Hindlimb muscle (tissue), 1 donor: ENCODE results near the gene HAPLN1. TPM values are rescaled to one million over a fixed set of nuclear protein-coding genes. Genes with fewer than 3 reads are reported as not detected.

Source experiments
- DNase-seq: peaks from one replicate; pipeline ENCODE4 v3.0.0-alpha.2; 2013
- polyA plus RNA-seq: library from polyadenylated mRNA; unstranded; fragments of 120-200 nt; gene quantifications from one replicate; pipeline ENCODE4 v1.2.1, GENCODE V29; 2013; ENCODE audit not compliant: insufficient read length

The HAPLN1 gene
- polyA plus RNA-seq, 1 donor: 0.41 TPM

DNA sequence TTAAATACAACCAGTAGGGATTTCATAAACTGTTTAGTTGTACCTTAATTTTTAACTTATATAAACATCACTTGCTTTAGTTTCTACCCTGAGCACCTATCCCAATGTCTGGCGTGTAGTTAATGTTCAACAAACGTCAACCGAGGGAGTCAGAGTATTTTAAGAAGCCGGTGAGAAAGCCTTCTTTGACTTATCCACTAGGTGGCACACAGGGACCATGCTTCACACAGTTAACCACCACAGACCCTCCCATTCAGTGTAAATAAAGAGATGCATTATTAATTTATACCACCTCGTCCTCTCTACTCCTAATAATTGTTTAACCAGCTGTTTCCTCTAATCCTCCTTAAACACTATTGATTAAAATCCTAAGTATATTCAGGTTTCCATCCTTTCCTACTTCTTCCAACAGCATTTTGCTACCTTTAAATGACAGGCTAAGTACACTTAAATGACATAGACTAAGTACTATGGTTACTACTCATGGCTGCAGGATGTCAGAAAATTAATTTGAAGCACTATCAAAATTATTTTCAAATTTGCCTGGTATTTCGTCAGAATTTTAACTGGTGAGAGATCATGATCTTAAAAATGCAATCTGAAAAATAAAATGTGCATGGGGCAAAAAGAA lies 2.3 kb downstream of the HAPLN1 start:
- DNase-seq: peak; percentile 56

DNA sequence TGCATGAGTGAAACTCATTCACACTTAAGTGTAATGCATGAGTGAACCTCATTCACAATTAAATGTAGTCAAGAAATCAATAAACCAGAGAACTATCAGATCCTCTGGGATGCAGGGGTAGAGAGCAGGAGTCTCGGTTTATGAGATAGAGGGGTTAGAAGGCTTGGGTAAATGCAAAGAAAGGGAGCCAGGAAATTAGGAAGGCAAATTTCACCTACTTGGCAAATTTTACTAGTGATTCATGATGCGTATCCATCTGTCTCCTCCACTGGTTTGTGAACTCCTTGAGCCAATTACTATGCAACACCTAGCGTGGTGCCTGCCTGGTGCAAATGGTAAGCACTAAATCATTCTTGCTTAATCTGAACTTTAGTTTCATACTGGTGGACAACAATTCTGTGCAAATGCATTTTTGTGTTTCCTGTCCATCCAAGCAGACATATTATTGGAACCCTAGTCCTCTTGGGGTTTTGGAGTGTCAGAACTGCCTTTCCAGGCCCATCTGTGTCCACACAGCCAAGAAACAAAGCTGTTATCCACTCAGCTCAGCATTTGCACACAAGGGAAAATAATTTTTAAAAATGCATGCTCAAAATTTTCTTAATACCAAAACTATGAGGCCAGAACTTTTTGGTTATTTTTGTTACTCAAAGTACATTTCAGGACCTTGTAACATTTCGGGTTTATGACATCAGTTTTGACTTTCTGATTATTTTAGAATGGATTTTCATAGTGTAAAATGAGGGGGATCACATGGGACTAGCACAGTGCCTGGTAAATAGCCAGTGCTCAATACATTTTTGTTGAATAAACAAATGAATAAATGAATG lies 5.2 kb downstream of the HAPLN1 start:
- no peak for DNase-seq

DNA sequence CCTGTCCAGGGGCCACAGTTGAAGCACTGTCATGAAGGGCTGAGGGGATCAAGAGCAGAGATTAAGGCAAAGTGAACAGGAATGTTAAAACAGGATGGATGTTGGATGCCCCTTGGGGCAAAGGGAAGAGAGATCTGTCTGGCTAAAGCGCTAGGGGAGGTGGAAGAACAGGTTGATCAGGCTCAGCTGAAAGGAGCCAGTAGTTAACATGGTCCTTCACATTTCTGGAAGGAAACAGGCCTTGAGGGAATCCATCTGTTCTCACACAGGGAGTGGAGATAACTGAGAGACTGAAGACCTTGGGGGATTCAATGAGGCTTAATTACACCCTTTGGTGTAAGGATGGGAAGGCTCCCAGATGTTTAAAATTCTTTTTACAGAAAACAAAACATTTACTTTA lies 5.8 kb downstream of the HAPLN1 start:
- no peak for DNase-seq

DNA sequence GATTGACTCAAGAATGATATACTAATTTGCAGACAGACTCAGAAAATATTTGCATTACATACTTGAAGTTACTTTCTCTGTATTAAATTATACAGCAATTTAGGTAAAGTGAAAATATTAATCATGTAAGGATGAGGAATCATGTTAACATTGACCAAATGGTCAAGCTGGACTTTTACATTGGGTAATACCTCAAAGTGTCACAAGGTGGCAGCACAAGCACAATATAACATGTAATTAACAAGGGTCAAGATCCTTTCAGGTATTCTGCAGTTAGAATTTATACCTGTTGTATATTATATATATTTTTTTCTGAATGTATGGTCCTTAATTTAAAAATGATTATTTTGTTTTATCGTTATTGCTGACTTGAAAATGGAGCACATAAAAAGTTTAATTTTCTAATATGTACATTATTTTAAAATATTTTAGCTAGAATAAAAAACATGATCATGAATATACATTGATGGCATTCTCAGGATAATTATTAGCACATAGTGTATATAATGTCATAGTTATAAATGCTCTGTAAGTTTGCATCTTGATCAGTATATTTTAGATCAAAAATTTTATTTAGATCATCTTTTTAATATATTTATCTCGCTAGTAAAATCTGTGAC lies 8.6 kb downstream of the HAPLN1 start:
- peak; percentile 19 for DNase-seq

DNA sequence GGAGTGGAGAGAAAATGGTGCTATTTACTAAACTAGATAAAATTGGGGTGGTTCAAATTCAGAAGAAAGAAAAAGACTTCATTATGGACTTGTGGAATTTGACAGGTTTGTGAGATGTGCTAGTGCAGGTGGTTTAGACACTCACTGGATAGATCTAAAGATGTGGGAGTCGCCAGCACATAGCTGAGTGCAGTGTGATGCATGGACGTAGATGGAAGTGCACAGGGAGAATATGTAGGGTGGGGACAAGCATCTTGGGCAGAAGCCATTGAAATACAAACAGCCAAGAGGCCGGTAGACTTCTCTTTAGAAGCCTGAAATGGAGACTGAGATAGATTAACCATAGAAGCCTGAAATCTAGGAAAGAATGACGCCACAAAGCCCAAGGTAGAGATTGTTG lies 10.7 kb downstream of the HAPLN1 start:
- no peak for DNase-seq

DNA sequence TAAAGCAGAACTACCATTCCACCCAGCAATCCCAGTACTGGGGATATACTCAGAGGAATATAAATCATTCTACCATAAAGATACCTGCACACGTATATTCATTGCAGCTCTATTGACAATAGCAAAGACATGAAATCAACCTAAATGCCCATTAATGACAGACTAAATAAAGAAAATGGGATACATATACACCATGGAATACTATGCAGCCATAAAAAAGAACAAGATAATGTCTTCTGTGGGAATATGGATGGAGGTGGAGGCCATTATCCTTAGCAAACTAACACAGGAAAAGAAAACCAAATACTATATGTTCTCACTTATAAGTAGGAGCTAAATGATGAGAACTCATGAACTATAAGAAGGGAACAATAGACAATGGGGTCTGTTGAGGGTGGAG lies 12.5 kb downstream of the HAPLN1 start:
- no peak for DNase-seq

DNA sequence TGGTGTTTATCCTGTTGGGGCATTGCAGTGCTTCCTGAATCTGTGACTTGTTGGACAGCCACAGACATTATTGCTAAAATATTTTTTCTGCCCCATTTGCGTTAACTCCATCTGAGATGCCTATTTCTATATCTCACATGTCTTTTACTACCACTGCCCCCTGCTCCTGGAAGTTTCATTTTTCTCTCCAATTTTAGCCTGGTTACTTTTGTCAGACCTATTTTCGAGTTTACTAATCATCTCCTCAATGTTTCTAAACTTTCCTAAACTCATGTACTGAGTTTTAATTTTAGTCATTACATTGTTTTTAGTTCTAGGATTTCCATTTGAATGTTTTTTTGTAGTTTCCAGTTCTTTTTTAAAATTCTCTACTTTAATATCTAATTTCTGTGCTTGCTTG lies 17.6 kb downstream of the HAPLN1 start:
- DNase-seq: no peak

DNA sequence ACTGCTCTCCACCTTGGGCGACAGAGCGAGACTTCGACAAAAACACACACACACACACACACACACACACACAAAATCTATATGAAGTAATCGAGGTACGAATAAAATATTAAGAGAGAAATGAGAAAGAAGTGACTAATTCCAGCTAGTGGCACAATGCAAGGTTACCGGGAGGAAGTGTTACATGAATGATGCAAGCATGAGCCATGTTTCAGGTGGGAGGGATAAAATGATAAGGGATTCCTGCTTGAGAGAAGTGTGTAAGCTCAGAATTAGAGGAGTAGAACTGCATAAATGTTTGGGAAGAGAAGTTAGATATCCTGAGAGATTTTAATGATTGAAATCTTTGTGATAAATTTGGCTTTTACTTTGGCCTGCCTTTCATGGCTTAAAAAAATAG lies 18.8 kb downstream of the HAPLN1 start:
- no peak for DNase-seq

DNA sequence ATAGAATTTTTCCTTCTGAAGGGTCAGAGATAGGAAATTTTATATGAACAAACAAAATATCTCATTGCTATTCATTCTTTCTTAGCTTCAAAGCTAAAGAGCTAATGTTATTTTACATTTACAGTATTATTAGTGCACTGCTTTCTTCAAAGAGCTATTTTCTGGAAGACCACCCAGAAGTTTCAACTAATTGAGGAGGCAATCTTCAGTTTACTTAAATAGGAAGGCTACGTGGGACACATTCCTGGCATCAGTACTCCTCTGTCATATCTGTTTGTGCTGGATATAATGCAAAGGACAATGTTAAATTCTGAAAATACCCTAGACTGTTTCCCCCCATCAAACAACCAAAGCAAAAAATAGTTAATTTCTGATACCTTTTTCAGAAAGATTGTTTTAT lies 30.8 kb downstream of the HAPLN1 start:
- no peak for DNase-seq

DNA sequence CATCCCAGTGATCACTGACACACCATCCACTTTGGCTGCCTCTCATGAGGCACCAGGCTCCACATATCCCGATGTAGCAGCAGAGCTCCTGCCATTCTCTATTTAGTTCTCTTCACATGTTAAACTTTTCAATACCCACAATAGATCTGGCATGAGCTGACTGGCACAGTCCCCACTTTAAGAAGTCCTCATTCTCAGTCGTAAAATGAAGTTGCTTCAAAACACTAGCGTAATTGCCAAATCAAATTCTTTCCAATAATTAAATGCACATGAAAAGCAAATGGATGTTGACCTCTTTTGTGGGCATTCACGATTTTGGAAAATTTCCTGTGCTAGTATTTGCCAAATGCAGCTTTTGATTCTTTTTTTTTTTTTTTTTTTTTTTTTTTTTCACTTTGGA lies 32.4 kb downstream of the HAPLN1 start:
- DNase-seq: no peak

DNA sequence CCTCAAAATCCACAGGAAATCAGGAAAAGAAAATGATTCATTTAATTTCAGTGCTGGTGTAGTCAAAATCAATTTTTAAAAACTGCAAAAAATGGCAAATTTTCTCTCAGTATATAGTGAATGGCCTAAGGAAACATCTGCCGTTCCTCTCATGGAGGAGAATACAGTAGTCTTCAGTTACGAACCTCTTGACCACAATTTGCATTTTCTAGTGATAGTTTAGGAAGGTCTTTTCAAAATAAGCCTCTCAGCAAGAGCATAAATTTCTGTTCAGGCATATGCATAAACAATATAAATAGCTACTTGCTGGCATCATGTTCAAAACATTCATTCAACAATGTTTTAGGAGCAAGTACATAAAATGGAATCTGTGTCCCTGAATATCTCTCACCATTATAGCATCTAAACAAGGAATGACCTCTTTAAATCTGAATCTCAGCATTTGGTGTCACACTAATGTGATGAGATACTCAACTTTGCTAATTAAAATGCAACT lies 33.5 kb downstream of the HAPLN1 start:
- no peak for DNase-seq

DNA sequence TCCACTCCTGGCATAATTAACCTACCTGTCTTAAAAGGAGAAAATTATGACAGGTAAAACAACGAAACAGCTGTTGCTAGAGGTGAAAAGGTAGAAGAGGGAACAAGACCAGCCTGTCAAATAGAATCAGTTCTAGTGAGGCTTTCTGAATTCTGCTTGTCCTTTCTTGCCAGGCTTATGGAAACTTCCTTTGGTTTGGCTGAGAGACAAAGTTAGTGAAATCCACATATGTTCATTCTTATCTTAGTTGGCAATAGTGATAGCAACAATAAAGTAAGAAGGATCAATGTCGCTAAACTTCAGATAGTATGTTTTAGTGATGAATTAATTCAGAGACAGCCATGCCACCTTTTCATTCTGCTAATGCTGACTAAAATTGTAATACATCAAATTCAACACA lies 34.4 kb downstream of the HAPLN1 start:
- no peak for DNase-seq

DNA sequence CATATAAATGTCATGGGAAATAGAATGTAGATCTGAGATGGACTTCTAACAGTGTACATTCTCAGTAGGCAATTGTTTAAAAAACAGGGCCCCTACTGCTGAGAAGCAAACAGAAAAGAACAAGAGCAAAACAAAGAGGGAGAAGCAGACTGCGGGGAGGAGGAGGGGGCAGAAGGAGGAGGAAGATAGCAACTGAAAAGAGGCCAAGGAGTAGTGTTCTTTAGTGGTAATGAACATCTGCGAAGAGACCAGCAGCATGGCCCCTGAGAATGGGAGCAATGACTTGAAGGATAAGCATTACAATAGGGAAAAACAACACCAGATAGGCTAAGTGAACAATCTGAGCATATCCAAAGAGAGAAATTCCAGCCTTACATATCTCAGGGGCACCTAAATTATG lies 36.8 kb downstream of the HAPLN1 start:
- no peak for DNase-seq

DNA sequence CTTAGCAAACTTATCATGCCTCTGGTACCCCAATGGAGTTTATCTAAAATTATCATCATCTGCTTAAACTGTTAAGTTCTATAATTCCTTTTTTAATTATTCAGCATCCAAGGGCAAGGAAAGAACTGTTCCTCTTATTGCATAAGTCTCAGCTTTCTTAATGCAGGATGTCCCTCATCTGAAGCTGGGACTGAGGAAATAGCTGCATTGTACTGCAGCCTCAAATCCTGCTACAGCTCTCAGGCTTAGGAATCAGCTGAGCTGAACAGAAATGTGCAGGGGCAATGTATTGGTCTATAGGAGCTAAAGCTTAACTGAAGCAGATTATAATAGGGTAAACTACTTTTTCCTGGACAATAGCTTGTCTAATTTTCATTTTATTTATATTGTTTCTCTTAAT lies 48.0 kb downstream of the HAPLN1 start:
- DNase-seq: no peak

DNA sequence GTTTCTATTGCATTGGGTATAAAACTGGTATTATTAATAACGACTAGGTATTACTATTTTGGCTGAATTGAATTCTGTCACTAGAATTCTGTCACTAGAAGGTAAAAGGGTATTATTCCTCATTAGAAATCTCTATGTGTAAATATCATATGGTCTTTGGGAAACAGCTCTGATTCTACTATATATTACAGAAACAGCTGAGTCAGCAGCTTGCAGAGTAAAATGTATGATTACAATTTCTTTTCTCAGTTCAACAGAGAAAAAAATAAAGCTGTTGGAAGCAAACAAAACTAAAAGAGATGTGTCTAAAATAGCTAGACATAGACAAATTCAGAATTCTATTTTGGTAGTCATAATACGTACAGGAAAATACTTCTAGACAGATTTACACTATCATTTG lies 48.5 kb downstream of the HAPLN1 start:
- DNase-seq: no peak

DNA sequence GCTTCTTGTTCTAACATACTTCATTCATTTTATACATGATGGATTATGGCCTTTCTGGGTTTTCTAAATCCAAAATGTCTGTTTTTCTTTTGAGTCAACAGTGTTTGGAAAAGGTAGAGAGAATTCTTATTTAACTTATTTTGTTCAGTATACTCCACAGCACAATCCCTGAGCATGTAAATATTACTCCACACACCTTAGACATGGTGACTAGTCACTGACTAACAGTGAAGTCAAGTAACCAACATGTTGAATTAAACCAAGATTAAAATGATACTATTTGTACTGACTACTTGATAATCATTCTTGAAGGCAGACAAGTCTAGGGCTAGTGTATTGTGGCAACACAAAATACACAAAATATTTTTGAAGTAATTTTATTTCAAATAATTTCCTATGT lies 55.0 kb downstream of the HAPLN1 start:
- DNase-seq: no peak

DNA sequence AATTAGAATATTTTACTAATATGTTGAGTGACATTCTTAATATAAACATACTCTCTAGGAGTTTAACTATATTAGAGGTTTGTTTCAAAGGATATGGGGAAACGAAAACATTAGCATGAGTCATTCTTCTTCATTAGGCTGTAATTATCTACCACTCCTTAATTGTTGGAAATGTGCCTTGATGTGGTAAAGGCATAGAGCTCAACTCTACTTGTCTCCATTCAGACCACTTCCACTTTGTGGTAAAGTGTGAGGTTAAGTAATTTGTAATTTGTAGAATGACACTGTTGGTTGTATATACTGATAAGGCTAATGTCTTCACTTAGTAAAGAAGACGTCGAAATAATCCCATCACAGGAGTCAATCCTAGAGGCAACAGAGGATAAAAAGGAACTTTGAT lies 58.1 kb downstream of the HAPLN1 start:
- no peak for DNase-seq

DNA sequence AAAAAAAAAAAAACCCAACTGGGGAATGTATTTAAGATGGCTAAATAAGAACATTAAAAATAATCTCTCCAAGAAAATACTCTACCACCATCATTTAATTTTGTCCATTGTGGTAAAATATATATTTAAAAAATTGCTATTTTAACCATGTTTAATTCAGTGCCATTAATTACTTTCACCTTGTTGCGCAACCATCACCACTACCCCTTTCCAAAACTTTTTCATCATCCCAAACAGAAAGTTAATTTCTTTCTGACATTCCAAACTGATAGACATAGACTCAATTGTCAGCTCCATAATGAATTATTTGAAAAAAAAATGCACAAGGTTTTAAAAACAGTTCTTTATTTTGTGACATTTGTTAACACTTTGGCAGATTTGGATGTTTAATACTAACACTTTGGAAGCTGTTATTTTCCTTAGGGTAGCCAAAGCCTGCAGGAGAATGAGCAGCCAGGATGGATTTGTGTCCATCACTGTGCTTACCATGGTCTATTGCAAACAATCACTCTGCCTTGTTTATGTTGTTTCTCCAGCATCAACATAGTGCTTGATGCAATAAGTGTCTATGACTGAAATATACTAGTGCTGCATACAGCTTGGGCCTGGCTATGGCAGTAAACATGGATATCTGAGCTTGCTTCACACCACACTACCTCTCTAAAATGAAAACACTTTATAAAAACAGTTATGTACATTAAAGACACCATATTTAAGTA lies 62.7 kb downstream of the HAPLN1 start:
- DNase-seq: no peak

DNA sequence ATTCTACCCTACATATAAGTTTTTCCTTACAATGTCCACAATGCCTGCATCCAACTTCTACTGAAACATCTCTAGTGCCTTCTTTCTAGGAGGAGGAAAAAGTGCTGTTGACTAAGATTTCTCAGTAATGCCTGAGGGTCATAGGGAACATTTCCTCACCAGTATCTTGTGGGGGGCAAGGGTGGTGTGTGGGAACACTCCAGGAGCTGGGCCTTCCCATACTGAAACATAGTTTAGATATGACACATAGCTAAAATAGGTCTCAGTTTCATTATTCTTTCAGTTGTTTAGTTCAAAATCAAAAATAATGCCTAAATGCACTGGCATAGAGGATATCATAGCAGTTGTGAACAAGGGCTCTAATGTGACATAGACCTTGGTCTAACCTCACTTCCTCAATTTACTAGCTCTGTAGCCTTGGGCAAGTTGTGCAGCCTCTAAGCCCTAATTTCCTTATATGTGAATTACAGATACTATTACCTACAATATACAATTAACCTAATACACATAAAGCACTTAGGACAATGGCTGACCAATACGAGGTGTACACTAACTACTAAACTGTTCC lies 66.1 kb downstream of the HAPLN1 start:
- DNase-seq: no peak

DNA sequence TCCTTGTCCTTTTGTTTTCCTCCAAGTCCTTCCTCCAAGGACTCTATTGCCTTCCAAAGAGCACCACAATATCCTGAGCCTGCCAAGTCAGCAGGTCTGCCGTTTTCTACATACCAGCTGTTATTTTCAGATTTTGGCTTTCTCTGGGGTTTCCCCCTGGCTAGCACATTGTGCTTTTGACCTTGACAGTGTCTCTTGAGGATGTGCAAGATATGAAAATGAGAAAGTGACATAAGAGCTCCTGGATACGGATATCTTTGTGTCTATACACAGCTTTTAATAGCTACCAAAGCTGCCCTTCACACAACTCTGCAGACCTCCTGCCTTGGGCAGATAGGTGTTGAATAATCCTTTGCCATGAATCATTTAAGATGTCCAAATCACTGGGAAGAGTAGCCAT lies 67.0 kb downstream of the HAPLN1 start:
- DNase-seq: no peak

DNA sequence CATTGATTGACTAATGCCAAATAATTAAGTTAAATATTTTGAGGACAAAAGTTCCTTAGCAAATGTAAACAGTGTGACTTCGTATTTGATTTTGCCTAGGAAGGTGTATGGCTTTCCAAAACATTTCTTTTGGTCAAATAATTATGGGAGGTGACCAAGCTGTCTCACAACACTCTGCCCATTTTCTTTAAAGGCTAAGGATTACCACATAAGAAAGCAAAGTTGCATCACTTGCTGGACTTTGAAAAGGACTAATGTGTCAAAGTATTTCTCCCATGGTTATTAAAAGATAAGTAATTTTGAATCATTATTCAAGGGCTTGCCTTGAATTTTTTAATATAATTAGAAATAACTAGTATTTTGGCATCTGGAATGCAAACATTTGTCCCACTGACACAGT lies 74.7 kb downstream of the HAPLN1 start:
- no peak for DNase-seq

DNA sequence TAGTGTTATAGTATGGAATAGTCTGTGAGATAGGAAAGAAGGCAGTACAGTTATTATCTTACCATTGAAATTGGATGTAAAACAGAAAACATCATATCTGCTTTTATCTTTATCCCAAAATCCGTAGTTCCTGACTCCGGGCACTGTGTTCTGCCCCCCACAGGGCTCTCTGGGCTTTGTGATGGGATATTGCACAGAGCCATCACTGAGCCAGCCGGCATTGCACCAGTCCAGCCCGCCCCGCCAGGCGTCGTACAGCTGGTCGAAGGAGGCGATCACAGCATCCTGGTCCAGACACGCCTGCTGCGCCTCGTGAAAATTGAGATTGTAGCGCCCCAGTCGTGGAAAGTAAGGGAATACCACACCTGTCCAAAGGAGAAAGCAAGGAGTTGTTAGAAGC lies 76.4 kb downstream of the HAPLN1 start:
- DNase-seq: no peak

DNA sequence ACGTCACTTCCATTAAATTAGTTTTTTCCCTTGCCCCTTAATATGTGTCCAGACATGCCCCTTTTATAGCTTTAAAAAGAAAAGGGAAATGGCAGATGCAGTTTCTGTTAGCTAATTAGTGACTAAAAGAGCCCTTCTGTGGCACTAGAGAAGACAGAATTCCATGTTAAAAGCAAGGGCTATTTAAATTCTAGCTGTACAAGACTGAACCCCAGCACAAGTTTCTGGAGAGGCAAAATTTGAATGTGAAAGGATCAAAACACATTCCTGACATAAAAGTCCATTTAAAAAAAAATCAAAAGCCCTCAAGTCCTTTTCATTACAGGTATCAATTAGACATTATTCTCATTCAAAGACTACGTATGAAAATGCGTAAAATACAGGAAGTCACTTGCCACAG lies 78.7 kb downstream of the HAPLN1 start:
- no peak for DNase-seq
